Measurements from ENCODE around the gene TRAF3.

Gene TRAF3

GRCh38 chr14:102778338-102779083, 1.3 kb downstream of the TRAF3 start:
- DNase-seq (ENCODE audit: low spot score): peak; percentile 51

- peak; percentile 32 for DNase-seq (ENCODE audit: low spot score)
These were observed 1.8 kb downstream of the TRAF3 start for GRCh38 chr14:102779084-102779462.

GRCh38 chr14:102779574-102780315, 2.5 kb downstream of the TRAF3 start:
- no peak for DNase-seq (ENCODE audit: low spot score)

- no peak for DNase-seq (ENCODE audit: low spot score)
These were observed 3.8 kb downstream of the TRAF3 start for GRCh38 chr14:102781063-102781462.

DNA sequence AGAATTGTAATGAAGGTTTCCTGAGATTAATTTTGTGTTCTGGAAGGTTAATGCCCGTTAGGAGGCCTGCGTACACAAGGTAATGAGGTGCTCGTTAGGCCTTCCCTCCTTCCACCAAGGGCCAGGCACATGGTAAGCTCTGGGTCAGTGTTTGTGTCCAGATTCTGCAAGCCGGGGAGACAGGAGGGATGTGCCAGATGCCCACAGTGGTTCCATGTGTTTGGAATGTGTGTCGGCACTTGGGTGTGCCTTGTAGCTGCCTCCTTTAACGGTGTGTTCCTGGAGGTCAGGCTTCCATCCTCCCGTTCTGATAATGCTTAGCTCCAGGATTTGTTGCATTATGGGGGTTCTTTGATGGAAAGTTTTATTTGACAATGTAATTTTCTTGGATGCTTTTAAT, 5.7 kb downstream of the TRAF3 start:
- no peak for DNase-seq (ENCODE audit: low spot score)

- no peak for DNase-seq (ENCODE audit: low spot score)
These were observed 7.8 kb downstream of the TRAF3 start for GRCh38 chr14:102784892-102785594.

DNA sequence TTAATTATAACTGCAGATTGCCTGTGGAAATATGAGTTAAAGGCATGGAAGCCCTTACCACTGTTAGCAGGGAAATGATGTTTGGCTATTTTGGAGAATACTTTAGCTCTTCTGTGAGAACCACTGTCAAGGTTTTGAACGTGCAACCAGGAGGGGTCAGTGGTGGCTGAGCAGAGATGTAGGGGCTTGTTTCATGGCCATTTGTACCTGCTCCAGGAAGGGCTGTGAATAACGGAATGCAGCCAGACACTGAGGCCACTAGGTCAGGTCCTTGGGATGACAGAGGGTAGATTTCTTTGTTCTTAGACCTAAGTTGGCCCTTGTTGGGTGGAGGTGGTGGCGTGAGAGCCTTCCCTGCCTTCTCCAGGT, 8.3 kb downstream of the TRAF3 start:
- DNase-seq (ENCODE audit: low spot score): no peak

DNA sequence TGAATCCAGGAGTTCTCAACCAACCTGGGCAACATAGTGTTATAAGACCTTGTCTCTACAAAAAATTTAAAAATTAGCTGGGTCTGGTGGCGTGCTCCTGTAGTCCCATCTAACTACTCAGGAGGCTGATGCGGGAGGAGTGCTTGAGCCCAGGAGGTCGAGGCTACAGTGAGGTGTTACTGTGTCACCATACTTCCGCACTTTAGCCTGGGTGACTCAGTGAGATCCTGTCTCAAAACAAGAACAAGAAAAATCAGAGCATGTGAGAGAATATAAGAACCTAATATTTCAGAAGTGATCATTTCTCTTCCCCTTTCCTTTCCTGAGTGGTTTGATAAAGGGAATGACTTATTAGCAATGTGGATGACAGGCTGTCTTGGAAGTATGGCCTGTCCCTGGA, 9.5 kb downstream of the TRAF3 start:
- DNase-seq (ENCODE audit: low spot score): peak; percentile 60

GRCh38 chr14:102789349-102789748, 12.1 kb downstream of the TRAF3 start:
- DNase-seq (ENCODE audit: low spot score): no peak

- DNase-seq (ENCODE audit: low spot score): no peak
These were observed 16.5 kb downstream of the TRAF3 start for GRCh38 chr14:102793531-102794328.

GRCh38 chr14:102795060-102795925, 18.0 kb downstream of the TRAF3 start:
- DNase-seq (ENCODE audit: low spot score): peak; percentile 49

- no peak for DNase-seq (ENCODE audit: low spot score)
These were observed 19.5 kb downstream of the TRAF3 start for GRCh38 chr14:102796661-102797190.

DNA sequence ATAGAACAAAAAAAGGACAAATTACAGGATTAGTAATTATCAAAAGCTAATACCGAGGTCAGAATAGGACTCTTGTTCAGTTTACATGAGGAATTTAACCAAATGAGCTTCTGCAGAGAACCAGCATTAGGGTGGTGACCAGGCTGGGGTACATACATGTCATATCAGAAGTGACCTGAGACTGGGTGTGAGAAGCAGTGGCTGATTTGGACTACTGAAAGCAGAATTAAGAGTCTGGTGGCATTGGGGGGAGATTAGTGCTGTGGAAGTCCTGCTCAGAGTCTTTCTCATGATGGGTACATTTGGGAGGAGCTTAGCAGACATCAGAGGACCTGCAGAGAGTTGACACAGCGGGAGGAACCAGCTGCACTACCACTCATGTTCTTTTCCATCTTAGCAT, 21.7 kb downstream of the TRAF3 start:
- no peak for DNase-seq (ENCODE audit: low spot score)

GRCh38 chr14:102799684-102800562, 22.7 kb downstream of the TRAF3 start:
- no peak for DNase-seq (ENCODE audit: low spot score)

DNA sequence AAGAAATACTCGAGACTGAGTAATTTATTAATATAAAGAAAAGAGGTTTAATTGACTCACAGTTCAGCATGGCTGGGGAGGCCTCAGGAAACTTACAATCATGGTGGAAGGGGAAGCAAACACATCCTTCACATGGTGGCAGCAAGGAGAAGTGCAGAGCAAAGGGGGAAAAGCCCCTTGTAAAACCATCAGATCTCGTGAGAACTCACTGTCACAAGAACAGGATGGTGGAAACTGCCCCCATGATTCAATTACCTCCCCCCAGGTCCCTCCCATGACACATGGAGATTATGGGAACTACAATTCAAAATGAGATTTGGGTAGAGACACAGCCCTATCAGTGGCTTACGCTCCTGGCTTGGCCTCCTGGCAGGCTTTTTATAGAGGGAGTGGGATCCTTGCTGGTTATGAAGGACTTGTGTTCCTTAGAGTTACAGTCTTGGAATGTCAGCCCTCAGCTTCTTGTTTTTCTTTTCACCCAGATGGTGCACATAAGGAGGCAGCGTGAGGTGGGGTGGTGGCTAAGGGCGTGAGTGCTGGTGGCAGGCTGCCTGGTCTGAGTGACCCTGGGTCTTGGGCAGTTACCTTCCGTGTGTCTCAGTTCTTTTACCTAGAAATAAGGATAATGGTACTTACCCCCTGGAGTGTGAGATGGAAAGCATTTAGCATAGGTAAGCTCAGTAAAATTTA, 25.7 kb downstream of the TRAF3 start:
- no peak for DNase-seq (ENCODE audit: low spot score)

- DNase-seq (ENCODE audit: low spot score): no peak
These were observed 27.6 kb downstream of the TRAF3 start for GRCh38 chr14:102804858-102805257.

DNA sequence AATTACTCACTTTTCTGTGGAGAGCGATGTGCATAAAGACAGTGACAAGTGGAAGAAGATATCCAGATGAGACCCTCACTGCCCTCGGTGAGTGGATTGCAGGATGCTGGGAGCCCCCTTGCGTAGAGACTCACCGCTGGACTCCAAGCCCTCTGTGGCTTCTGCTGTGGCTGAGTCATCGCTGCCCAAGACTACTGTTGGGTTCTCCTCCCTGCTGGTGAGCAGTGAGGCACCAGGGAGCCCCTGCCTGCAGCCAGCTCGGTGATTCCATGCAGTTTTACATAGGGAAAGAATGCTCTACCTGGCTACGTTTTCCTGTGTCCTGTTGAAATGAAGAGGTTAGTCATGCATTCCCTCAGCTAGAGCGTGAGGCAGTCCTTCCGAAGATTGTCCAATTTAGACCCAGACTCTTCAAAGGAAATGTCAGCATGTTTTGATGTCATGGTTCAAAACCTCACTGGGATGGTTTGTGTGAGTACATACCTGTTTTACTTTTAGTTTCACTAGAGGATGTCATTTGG, 28.2 kb downstream of the TRAF3 start:
- DNase-seq (ENCODE audit: low spot score): no peak

DNA sequence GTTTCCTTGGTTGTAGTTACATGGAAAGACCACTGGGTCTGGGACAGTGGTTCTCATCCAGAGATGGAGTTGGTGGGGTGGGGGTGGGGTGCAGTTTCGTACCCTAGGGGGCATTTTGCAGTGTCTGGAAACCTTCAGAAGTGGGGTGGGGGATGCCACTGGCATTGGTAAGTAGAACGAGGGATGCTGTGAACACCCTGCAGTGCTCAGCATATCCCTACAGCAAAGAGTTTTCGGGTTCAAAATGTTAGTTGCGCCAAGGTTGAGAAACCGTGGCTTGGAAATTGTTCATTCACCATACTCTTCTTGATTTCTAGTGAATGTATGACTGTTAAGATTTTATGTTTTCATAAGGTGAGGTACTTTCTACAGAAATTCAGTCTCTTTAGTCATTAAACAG, 28.7 kb downstream of the TRAF3 start:
- no peak for DNase-seq (ENCODE audit: low spot score)

- no peak for DNase-seq (ENCODE audit: low spot score)
These were observed 29.2 kb downstream of the TRAF3 start for GRCh38 chr14:102806447-102806846.
